Esophagus muscularis mucosa (tissue), 4 donors: ENCODE results near the gene TRAF3IP3.

Experiments
- EP300 ChIP-seq: sonication (generic); formaldehyde crosslinking; IDR thresholded peaks from one replicate; pipeline ENCODE4 v1.6.1; 2017; ENCODE audit warnings: antibody characterized with exemption
- POLR2A ChIP-seq: fragments of 450-650 bp; IDR thresholded peaks from one replicate; pipeline ENCODE4 v1.6.1; 2017; ENCODE audit warnings: antibody characterized with exemption, moderate library complexity, mild to moderate bottlenecking, low read depth
- POLR2AphosphoS5 ChIP-seq, 2 donors: sonication (generic); formaldehyde crosslinking; IDR thresholded peaks; one replicate each; pipeline ENCODE4 v1.6.1; 2017; ENCODE audit warnings: antibody characterized with exemption in 2 of 2
- TF ChIP-seq, protein P1 (sequence below), 3 experiments: fragments of 200-600 bp in 2 of 3; fragments of 450-650 bp in 1 of 3; sonication (generic) in 2 of 3; IDR thresholded peaks; one replicate each; pipeline ENCODE4 v1.5.1; 2017 to 2019; ENCODE audit warnings: antibody characterized with exemption in 3 of 3, mild to moderate bottlenecking in 2 of 3, moderate library complexity in 1 of 3

DNA sequence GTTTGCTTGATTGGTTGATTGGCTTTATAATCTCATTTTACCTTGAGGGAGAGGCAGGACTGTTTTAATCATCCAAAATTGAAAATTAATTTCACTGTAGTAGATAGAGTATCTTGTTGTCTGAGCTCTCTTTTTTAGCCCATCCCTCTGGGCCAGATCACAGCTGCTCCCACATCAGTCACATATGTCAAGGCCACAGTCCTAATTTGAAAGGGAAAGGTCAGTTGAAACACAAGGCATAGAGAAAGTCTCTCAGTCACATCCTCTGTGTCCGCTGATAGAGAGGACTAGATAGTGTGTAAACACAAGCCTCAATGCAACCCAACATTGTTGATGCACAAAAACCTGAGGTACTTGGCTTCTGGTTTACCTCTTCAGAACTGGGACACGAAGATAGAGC lies 21.7 kb downstream of the TRAF3IP3 start:
- no peak for TF ChIP-seq POLR2AphosphoS5 (IDR thresholded peaks at IDR 0.05)
- TF ChIP-seq, protein P1, sequence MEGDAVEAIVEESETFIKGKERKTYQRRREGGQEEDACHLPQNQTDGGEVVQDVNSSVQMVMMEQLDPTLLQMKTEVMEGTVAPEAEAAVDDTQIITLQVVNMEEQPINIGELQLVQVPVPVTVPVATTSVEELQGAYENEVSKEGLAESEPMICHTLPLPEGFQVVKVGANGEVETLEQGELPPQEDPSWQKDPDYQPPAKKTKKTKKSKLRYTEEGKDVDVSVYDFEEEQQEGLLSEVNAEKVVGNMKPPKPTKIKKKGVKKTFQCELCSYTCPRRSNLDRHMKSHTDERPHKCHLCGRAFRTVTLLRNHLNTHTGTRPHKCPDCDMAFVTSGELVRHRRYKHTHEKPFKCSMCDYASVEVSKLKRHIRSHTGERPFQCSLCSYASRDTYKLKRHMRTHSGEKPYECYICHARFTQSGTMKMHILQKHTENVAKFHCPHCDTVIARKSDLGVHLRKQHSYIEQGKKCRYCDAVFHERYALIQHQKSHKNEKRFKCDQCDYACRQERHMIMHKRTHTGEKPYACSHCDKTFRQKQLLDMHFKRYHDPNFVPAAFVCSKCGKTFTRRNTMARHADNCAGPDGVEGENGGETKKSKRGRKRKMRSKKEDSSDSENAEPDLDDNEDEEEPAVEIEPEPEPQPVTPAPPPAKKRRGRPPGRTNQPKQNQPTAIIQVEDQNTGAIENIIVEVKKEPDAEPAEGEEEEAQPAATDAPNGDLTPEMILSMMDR (IDR thresholded peaks at IDR 0.05): no peak
- TF ChIP-seq POLR2A: no peak
- no peak for TF ChIP-seq EP300
